ENCODE measurements around the gene RFC1.

RFC1 gene

DNA sequence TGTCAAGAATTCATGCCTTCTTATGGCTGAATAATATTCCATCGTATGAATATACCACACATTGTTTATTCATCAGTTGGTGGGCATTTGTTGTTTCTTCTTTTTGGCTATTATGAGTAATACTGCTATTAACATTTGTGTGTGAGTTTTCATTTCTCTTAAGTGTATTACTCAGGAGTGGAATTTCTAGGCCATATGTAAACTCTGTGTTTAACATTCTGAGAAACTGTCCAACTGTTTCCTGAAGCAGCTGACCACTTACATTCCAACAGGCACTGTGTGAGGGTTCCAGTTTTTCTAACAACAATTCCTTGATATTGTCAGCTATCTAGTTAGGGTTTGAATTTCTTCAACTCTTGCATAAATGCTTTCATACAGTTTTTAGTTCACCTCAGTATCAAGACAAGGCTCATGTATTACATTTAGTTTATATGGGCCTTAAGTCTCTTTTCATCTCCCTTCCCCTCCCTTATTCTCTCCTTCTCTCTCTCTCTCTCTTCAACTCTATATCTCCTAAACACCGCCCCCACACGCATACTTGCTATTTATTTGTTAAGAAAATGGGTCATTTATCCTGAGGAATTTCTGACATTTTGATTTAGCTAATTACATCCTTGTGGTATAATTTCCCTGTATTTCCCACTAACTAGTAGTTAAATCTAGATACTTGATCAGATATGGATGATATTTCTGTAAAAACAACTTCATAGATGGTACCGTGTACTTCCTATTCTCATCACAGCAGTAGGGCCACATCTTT lies 106.4 kb downstream of the RFC1 start:
- DNase-seq (ENCODE audit: low read depth) = no peak
- H3K4me3 ChIP-seq (ENCODE audit: low read depth, low read length) = no peak overlapping the region
- TF ChIP-seq, protein P1, sequence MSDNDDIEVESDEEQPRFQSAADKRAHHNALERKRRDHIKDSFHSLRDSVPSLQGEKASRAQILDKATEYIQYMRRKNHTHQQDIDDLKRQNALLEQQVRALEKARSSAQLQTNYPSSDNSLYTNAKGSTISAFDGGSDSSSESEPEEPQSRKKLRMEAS (IDR thresholded peaks at IDR 0.05; ENCODE audit: low read depth, low read length) = no peak
- TF ChIP-seq, protein P2, sequence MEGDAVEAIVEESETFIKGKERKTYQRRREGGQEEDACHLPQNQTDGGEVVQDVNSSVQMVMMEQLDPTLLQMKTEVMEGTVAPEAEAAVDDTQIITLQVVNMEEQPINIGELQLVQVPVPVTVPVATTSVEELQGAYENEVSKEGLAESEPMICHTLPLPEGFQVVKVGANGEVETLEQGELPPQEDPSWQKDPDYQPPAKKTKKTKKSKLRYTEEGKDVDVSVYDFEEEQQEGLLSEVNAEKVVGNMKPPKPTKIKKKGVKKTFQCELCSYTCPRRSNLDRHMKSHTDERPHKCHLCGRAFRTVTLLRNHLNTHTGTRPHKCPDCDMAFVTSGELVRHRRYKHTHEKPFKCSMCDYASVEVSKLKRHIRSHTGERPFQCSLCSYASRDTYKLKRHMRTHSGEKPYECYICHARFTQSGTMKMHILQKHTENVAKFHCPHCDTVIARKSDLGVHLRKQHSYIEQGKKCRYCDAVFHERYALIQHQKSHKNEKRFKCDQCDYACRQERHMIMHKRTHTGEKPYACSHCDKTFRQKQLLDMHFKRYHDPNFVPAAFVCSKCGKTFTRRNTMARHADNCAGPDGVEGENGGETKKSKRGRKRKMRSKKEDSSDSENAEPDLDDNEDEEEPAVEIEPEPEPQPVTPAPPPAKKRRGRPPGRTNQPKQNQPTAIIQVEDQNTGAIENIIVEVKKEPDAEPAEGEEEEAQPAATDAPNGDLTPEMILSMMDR (IDR thresholded peaks at IDR 0.05; ENCODE audit: low read depth, low read length) = no peak
- no peak for TF ChIP-seq POLR2A (IDR thresholded peaks at IDR 0.05; ENCODE audit: extremely low read depth, insufficient read length)
- TF ChIP-seq MYC (IDR thresholded peaks at IDR 0.05; ENCODE audit: low read depth, low read length) = no peak

DNA sequence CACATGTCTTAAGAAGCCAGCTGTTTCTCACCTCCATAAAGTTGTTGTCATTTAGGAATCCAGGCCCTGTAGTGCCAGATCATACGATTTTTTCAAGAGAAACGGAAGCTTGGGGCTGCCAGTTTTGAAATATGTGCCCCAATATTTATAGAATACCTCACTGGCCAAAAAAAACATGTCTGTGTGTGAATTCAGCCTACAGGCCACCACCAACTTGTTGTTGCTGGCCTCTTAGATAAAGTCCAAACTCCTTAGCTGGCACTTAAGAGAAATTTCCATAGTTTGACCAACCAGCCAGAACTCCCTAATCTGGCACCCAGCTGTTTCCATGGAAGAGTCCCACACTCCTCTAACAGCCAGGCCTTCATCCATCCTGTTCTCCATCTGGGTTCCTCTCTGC lies 109.7 kb downstream of the RFC1 start:
- no peak for TF ChIP-seq POLR2A (IDR thresholded peaks at IDR 0.05; ENCODE audit: extremely low read depth, insufficient read length)
- TF ChIP-seq, protein P1 (IDR thresholded peaks at IDR 0.05; ENCODE audit: low read depth, low read length) = no peak
- no peak for TF ChIP-seq MYC (IDR thresholded peaks at IDR 0.05; ENCODE audit: low read depth, low read length)
- TF ChIP-seq, protein P2 (IDR thresholded peaks at IDR 0.05; ENCODE audit: low read depth, low read length) = no peak
- H3K4me3 ChIP-seq (ENCODE audit: low read depth, low read length) = no peak overlapping the region
- no peak for DNase-seq (ENCODE audit: low read depth)

DNA sequence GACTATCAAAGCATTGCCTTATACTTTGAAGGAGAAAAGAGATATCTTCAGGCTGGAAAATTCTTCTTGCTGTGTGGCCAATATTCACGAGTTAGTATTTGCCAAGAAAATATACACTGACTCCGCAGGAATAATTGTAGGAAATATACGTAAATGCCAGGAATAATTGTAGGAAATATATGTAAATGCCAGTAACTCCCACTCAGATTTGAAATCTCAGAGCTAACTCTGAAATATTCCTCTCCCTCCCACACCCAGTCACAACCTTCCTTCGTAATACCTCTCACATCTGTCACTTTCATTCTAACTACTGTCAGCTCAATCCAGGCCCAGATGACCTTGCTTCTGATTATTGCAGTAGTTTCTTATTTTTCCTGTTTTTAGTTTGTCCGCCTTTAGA lies 110.3 kb downstream of the RFC1 start:
- no peak overlapping the region for H3K4me3 ChIP-seq (ENCODE audit: low read depth, low read length)
- TF ChIP-seq MYC (IDR thresholded peaks at IDR 0.05; ENCODE audit: low read depth, low read length) (no peak), POLR2A (IDR thresholded peaks at IDR 0.05; ENCODE audit: extremely low read depth, insufficient read length) (no peak)
- TF ChIP-seq, protein P2 (IDR thresholded peaks at IDR 0.05; ENCODE audit: low read depth, low read length) = no peak
- TF ChIP-seq, protein P1 (IDR thresholded peaks at IDR 0.05; ENCODE audit: low read depth, low read length) = no peak
- no peak for DNase-seq (ENCODE audit: low read depth)

DNA sequence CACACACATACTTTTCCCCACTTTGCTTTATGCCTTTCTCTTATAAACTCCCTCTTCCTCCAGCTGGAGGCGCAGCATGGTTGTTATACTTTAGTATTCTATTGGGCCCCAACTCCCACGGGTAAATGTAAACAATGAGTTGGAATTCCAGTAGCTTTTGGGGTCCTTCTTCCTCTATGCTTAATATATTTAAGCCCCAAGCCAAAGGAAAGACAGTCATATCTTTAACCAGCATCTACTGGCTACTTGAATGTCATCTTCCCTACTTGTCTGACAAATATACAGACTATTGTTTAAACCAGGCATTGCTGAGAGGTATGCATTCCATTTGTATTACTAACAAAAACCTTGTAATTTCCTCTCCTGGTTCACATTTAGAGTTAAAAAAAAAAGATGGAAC lies 110.9 kb downstream of the RFC1 start:
- H3K4me3 ChIP-seq (ENCODE audit: low read depth, low read length) = no peak overlapping the region
- DNase-seq (ENCODE audit: low read depth) = no peak
- TF ChIP-seq, protein P2 (IDR thresholded peaks at IDR 0.05; ENCODE audit: low read depth, low read length) = no peak
- TF ChIP-seq MYC (IDR thresholded peaks at IDR 0.05; ENCODE audit: low read depth, low read length) = no peak
- TF ChIP-seq, protein P1 (IDR thresholded peaks at IDR 0.05; ENCODE audit: low read depth, low read length) = no peak
- TF ChIP-seq POLR2A (IDR thresholded peaks at IDR 0.05; ENCODE audit: extremely low read depth, insufficient read length) = no peak

DNA sequence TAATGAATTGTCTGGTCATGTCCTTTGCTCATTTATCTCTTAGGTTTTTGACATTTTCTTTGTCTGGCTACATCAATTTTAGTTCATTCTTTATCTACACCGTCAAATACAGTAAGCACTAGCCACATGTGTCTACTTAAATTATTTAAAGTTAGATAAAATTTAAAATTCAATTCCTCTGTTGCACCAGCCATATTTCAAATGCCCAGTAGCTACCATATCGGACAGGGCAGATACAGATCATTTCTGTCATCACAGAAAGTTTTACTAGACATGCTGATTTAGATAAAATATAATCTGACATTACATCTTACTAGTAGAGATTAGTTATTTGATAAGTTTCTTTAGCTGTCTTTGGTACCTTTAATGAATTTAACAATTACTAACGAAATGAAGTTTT lies 122.7 kb downstream of the RFC1 start:
- DNase-seq (ENCODE audit: low read depth) = no peak
- TF ChIP-seq MYC (IDR thresholded peaks at IDR 0.05; ENCODE audit: low read depth, low read length) = no peak
- TF ChIP-seq, protein P2 (IDR thresholded peaks at IDR 0.05; ENCODE audit: low read depth, low read length) = no peak
- TF ChIP-seq POLR2A (IDR thresholded peaks at IDR 0.05; ENCODE audit: extremely low read depth, insufficient read length) = no peak
- TF ChIP-seq, protein P1 (IDR thresholded peaks at IDR 0.05; ENCODE audit: low read depth, low read length) = no peak

More for the DNA sequence above, 122.7 kb downstream of the RFC1 start:
- no peak overlapping the region for H3K4me3 ChIP-seq (ENCODE audit: low read depth, low read length)
